ENCODE data around the gene TBXAS1. TPM values are rescaled to one million over a fixed set of nuclear protein-coding genes. Genes with fewer than 3 reads are reported as not detected.
A peak's percentile ranks its signal among the peaks of the same experiment; 100 is the strongest.

TBXAS1 gene
- total RNA-seq, 2 experiments from 2014 or later: 3.6 to 5.1 TPM

DNA sequence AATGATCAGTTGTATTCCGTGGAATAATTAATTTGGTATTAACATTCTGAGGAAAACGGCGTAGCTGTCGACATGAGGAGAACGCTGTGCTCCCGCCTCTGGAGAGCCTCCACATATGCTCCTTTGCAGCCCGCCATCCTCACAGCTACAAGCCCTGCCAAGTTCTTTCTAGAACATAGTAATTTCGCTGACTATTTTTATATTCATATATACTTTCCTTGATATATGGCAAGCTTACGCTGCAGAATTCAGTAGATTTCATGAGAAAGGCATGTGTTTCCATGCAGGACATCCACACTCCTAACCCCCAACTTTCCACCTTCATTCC, 45.2 kb downstream of the TBXAS1 start:
- Mint-ChIP-seq H3K4me3 (no peak overlapping the region), H3K36me3 (ENCODE audit: low read depth) (no peaks in the 10 kb centered on the region), H3K27me3 (no peaks in the 10 kb centered on the region), H3K9me3 (ENCODE audit: low read depth) (no peaks in the 10 kb centered on the region), H3K27ac (no peak overlapping the region), H3K4me1 (peaks cover 12% of the 10 kb centered on the region)
- POLR2A ChIA-PET: no interaction called here
- CTCF ChIA-PET: interaction anchor here (0.6 kb wide), 1 partner anchor 369 kb away, joined by 3 read pairs; no protein-coding TSS in a partner anchor
- ATAC-seq (no peak), DNase-seq (no peak)
- intact Hi-C loops (cut with DNase I, micrococcal nuclease): no loop called here

DNA sequence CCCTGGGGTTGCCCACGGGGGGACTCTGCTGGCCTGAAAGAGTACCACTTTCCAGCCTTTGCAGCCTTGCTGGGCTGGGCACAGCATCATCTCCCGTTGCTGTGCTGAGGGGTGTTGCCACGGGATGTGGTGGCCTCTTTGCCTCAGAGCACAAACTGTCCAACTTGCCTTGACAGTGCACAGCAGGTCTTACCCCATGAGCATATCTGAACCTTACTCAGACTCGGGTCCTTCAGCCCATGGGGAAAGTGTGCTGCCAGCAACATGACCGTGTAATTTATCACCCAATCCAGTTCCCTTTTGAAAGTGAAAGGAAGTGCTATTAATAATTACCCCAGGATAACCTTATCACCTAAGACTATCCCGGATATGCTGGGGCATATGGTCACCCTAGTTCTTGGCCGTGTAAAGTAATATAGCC, 46.8 kb downstream of the TBXAS1 start:
- Mint-ChIP-seq H3K9me3 (ENCODE audit: low read depth) (no peaks in the 10 kb centered on the region), H3K4me1 (peaks cover 8% of the 10 kb centered on the region), H3K36me3 (ENCODE audit: low read depth) (no peaks in the 10 kb centered on the region), H3K4me3 (no peak overlapping the region), H3K27ac (no peak overlapping the region), H3K27me3 (no peaks in the 10 kb centered on the region)
- ChIA-PET CTCF (no interaction called here), POLR2A (no interaction called here)
- ATAC-seq (no peak), DNase-seq (no peak)
- intact Hi-C loops (cut with DNase I, micrococcal nuclease): no loop called here

DNA sequence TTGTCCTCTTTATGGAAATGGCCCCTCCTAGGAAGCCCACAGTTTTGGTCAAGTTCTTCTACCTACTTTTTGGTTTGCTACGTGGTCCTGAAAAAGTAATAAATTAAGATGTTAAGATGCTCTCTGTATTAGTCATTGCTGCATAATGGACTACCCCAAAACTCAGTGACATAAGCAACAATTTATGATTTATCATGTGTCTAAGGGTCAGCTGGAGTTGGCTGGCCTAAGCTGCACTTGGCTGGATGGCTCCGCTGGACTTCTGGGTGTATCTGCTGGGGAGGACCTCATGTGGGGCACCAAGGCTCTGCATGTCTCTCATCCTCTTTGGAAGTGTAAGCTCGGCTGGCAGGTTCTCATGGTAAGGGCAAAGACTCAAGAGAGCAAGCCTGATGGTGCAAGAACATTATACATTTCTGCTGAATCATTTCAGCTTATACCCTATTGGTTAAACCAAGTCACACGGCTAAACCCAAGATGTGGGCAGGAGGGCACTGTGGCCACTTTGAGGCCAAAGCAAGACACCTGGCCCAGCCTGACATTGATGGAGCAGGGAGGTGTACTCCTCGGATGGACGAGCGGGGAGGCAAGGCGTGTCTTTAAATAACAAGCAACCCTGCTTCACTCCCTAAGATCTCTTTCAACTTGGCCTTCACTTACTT, 47.7 kb downstream of the TBXAS1 start:
- H3K27ac Mint-ChIP-seq: no peak overlapping the region
- H3K4me1 Mint-ChIP-seq: peaks cover 8% of the 10 kb centered on the region
- no peaks in the 10 kb centered on the region for H3K27me3 Mint-ChIP-seq
- ATAC-seq (no peak), DNase-seq (no peak)
- intact Hi-C loops (cut with DNase I, micrococcal nuclease): no loop called here
- H3K9me3 Mint-ChIP-seq (ENCODE audit: low read depth): no peaks in the 10 kb centered on the region
- H3K36me3 Mint-ChIP-seq (ENCODE audit: low read depth): no peaks in the 10 kb centered on the region
- no peak overlapping the region for H3K4me3 Mint-ChIP-seq
- CTCF ChIA-PET: no interaction called here
- POLR2A ChIA-PET: no interaction called here

DNA sequence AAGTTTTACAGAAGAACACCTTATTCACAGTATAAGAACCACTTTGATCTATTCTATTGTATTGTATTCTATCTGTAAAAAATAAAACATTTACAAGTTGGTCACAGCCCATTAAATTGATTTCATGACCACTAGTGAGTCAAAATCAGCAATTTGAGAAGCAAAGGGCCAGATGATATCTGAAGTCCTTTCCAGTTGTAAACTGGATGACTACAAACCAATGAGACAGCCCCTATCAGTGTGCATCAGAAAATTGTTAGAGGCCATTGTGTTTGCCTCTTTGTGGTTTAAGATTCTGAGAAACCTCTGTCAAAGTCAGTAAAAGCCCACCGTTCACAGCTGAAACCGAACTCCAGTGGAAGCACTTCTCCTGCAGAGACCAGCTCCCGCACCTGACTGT, 54.8 kb downstream of the TBXAS1 start:
- Mint-ChIP-seq H3K4me1 (no peaks in the 10 kb centered on the region), H3K27me3 (no peaks in the 10 kb centered on the region), H3K9me3 (ENCODE audit: low read depth) (no peaks in the 10 kb centered on the region), H3K27ac (no peak overlapping the region), H3K36me3 (ENCODE audit: low read depth) (no peaks in the 10 kb centered on the region), H3K4me3 (no peak overlapping the region)
- no peak for DNase-seq
- intact Hi-C loops (cut with DNase I, micrococcal nuclease): no loop called here
- POLR2A ChIA-PET: no interaction called here
- ATAC-seq: no peak
- CTCF ChIA-PET: interaction anchor here (1.1 kb wide), 1 partner anchor 9 kb away, joined by 3 read pairs; no protein-coding TSS in a partner anchor

DNA sequence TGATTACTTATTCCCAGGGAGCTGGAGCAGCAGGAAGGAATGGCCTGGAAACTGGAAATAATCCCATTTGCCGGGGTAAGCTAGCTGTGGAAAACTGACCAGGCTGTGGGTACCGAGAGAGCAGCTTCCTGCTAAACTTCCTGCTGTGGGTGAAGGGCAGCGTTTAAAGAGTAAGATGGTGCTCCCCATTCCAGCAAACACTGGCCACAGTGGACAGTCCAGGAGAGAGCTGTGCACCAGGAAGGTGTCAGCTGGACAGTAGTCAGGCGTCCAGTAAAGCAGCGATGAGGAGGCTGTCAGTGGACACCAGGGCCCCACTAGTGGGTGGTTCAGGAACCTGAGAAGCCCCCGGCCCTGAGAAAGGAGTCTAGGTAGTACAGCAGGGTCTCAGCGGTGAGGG, 55.4 kb downstream of the TBXAS1 start:
- no peaks in the 10 kb centered on the region for H3K9me3 Mint-ChIP-seq (ENCODE audit: low read depth)
- ChIA-PET POLR2A (no interaction called here), CTCF (no interaction called here)
- H3K27ac Mint-ChIP-seq: no peak overlapping the region
- intact Hi-C loops (cut with DNase I, micrococcal nuclease): no loop called here
- ATAC-seq (no peak), DNase-seq (no peak)
- no peaks in the 10 kb centered on the region for H3K4me1 Mint-ChIP-seq
- peaks cover 2% of the 10 kb centered on the region for H3K36me3 Mint-ChIP-seq (ENCODE audit: low read depth)
- no peak overlapping the region for H3K4me3 Mint-ChIP-seq
- H3K27me3 Mint-ChIP-seq: no peaks in the 10 kb centered on the region

DNA sequence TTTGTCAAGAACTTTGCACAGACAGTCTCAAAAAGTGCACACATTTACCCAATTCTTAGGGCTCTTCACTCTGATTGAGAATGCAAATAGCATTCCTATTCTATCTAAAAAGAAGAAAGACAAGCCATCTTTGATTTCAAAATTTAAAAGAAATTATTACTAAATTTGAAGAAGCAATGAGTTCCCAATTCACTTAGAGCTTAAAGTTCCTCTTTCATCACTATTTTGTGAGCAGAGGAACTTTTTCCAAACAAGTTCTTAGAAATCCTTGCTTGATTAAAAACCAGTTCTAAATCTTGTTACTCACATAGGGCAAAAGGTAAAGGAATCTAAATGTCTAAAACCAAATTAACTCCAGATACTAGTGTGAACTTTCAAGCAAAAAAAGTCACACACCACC, 56.4 kb downstream of the TBXAS1 start:
- ChIA-PET POLR2A (no interaction called here), CTCF (interaction anchor here (2.2 kb wide), 1 partner anchor 15 kb away, joined by 6 read pairs; no protein-coding TSS in a partner anchor)
- ATAC-seq (no peak), DNase-seq (no peak)
- Mint-ChIP-seq H3K9me3 (ENCODE audit: low read depth) (no peaks in the 10 kb centered on the region), H3K27me3 (no peaks in the 10 kb centered on the region), H3K4me3 (no peak overlapping the region), H3K4me1 (no peaks in the 10 kb centered on the region), H3K36me3 (ENCODE audit: low read depth) (peaks cover 2% of the 10 kb centered on the region), H3K27ac (no peak overlapping the region)
- intact Hi-C loops (cut with DNase I, micrococcal nuclease): no loop called here

DNA sequence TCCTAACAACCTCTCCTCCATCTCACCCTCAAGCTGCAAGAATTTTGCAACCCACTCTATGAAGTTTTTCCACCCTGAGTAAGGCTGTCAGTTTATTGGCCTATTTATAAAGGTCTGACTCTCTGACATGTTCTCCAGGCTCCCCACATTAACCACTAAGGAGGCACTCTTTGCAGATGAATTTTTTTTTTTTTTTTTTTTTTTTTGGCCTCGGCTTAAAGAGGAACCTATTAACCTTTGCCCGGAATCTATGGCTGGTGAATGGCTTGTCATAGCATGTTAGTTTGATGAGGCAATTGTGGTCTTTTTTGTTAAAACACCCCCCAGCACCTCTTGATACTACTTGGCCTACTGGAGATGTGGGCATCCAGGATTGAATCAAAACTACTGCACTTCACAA, 57.1 kb downstream of the TBXAS1 start:
- Mint-ChIP-seq H3K27ac (no peak overlapping the region), H3K4me3 (no peak overlapping the region), H3K4me1 (no peaks in the 10 kb centered on the region), H3K36me3 (ENCODE audit: low read depth) (peaks cover 2% of the 10 kb centered on the region), H3K27me3 (no peaks in the 10 kb centered on the region), H3K9me3 (ENCODE audit: low read depth) (no peaks in the 10 kb centered on the region)
- CTCF ChIA-PET: interaction anchor here (0.6 to 2.2 kb wide), 2 partner anchors 14 to 47 kb away, joined by 4 to 6 read pairs; no protein-coding TSS in a partner anchor
- POLR2A ChIA-PET: no interaction called here
- intact Hi-C loops (cut with DNase I, micrococcal nuclease): no loop called here
- ATAC-seq: peak; percentile 51
- no peak for DNase-seq

DNA sequence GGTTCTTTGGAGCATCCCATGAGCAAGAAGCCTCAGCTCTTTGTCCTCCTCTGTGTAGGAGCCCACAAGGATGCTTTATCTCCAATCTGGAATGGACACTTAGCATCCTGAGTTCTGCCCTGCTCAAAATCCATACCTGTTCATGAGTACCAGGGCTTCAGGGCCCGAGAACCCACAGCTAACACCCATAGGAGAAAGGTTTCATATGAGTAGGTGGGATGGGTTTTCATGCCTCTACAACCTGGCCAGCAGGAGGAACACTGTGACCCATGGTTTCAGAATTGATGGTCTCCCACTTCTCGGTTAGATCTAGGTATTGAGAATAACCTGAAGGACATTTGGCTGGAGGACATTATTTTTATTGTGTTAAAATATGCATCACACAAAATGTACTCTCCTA, 57.8 kb downstream of the TBXAS1 start:
- ChIA-PET POLR2A (no interaction called here), CTCF (interaction anchor here (1.1 to 2.2 kb wide), 2 partner anchors 13 to 30 kb away, joined by 3 to 6 read pairs; no protein-coding TSS in a partner anchor)
- Mint-ChIP-seq H3K4me3 (no peak overlapping the region), H3K27me3 (no peaks in the 10 kb centered on the region), H3K36me3 (ENCODE audit: low read depth) (peaks cover 2% of the 10 kb centered on the region), H3K4me1 (no peaks in the 10 kb centered on the region), H3K27ac (no peak overlapping the region), H3K9me3 (ENCODE audit: low read depth) (no peaks in the 10 kb centered on the region)
- intact Hi-C loops (cut with DNase I, micrococcal nuclease): no loop called here
- ATAC-seq (no peak), DNase-seq (no peak)

DNA sequence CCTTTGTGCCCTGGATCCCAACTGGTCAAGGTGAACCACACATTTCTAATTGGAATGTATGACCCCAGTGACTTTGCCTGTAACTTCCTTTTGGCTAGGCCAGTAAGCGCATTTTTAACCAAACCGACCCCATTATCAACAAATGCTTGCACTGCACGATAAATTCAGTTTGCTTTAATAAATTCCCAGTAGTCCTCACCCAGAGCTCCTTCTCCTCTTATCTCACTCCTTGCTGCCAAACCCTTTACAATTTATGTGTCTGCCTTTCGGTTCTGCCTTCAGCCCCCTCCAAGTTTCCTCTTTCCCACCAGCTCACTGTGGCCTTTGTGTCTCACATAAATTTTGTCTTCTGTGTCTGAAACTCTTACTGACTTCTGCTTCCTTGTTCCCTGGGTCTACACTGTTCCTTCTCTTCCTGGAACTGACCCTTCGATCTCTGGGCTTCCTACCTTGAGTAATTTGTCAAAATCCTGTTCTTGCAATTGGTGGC, 59.0 kb downstream of the TBXAS1 start:
- peaks cover 2% of the 10 kb centered on the region for H3K36me3 Mint-ChIP-seq (ENCODE audit: low read depth)
- ATAC-seq (no peak), DNase-seq (no peak)
- H3K27me3 Mint-ChIP-seq: no peaks in the 10 kb centered on the region
- H3K27ac Mint-ChIP-seq: no peak overlapping the region
- no peaks in the 10 kb centered on the region for H3K4me1 Mint-ChIP-seq
- intact Hi-C loops (cut with DNase I, micrococcal nuclease): no loop called here
- ChIA-PET POLR2A (no interaction called here), CTCF (interaction anchor here (1.1 to 1.2 kb wide), 2 partner anchors 29 to 118 kb away, joined by 3 read pairs; no protein-coding TSS in a partner anchor)
- no peak overlapping the region for H3K4me3 Mint-ChIP-seq
- H3K9me3 Mint-ChIP-seq (ENCODE audit: low read depth): no peaks in the 10 kb centered on the region

DNA sequence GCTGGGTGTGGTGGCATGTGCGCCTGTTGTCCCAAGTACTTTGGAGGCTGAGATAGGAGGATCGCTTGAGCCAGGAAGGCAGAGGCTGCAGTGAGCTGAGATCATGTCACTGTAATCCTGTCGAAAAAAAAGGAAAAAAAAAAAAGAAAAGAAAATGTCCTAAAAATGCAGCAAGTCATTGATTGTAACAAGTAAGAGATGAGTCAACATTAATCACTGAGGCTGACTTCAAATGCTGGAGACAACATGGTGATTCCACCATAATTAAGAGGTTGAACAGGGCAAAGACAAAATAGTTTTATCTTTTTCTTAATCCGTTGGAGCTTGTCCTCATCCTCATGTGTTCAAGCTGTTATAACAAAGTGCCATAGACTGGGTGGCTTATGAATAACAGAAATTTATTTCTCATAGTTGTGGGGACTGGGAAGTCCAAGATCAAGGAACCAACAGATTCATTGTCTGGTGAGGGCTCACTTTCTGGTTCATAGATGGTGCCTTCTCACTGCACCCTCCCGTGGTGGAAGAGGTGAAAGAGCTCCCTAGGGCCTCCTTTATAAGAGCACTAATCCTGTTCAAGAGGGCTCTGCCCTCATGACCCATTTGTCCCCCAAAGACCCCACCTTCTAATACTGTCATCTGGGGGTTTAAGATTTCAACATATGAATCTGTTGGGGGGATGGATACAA, 60.3 kb downstream of the TBXAS1 start:
- POLR2A ChIA-PET: no interaction called here
- no peaks in the 10 kb centered on the region for H3K9me3 Mint-ChIP-seq (ENCODE audit: low read depth)

DNA sequence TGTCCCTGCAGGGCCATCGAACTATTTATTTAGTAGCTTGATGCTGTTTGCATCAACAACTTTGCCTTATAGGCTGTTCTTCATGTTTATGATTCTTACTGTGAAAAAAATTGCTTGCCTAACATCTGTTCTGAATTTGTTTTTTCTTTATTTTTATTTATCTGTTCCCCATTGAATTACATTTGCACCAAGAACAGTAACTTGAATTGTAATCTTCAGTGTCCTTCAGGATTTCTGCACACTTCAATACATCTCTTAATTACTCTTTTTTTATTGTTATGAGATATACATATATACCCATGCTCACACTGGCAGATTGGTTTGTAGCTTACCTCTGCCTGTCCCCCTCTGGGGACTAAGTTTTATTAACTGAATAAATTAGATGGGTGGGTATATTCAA, 64.4 kb downstream of the TBXAS1 start:
- ChIA-PET CTCF (interaction anchor here (0.5 to 1.9 kb wide), 5 partner anchors 9 to 308 kb away, joined by 3 to 4 read pairs (median 3); no protein-coding TSS in a partner anchor), POLR2A (no interaction called here)
- intact Hi-C loops (cut with DNase I, micrococcal nuclease): no loop called here
- Mint-ChIP-seq H3K27ac (no peak overlapping the region), H3K9me3 (ENCODE audit: low read depth) (no peaks in the 10 kb centered on the region), H3K36me3 (ENCODE audit: low read depth) (peaks cover 2% of the 10 kb centered on the region), H3K4me3 (no peak overlapping the region), H3K27me3 (no peaks in the 10 kb centered on the region), H3K4me1 (no peaks in the 10 kb centered on the region)
- no peak for ATAC-seq
- no peak for DNase-seq

More for the DNA sequence above, 60.3 kb downstream of the TBXAS1 start:
- CTCF ChIA-PET: interaction anchor here (0.5 to 1.2 kb wide), 4 partner anchors 16 to 102 kb away, joined by 3 to 4 read pairs (median 3); no protein-coding TSS in a partner anchor
- ATAC-seq (peak; percentile 12), DNase-seq (no peak)
- intact Hi-C loops (cut with DNase I, micrococcal nuclease): no loop called here
- Mint-ChIP-seq H3K4me1 (no peaks in the 10 kb centered on the region), H3K36me3 (ENCODE audit: low read depth) (peaks cover 2% of the 10 kb centered on the region), H3K27me3 (no peaks in the 10 kb centered on the region), H3K4me3 (no peak overlapping the region), H3K27ac (no peak overlapping the region)

DNA sequence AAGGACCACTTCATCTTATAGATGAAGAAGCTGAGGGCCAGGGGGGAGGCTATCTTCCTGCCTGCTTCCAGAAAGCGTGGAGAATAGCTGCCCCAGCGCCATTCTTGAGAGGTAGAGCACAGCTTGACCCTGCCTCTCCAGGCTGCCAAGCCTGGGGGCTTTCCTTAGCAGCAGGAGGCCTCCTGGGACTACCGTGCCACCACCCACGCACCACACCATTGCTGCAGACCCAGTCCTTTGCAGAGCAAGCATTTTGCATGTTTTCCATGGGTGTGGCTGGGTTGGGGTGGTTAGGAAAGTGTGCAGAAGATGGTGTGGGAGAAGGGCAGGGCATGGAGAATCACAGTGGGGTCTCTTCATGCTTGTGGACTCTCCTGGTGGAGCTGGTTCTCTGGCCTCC, 64.9 kb downstream of the TBXAS1 start:
- Mint-ChIP-seq H3K4me3 (no peak overlapping the region), H3K4me1 (no peaks in the 10 kb centered on the region), H3K36me3 (ENCODE audit: low read depth) (peaks cover 2% of the 10 kb centered on the region), H3K27me3 (no peaks in the 10 kb centered on the region), H3K9me3 (ENCODE audit: low read depth) (no peaks in the 10 kb centered on the region), H3K27ac (no peak overlapping the region)
- no peak for ATAC-seq
- CTCF ChIA-PET: interaction anchor here (1.1 to 1.9 kb wide), 2 partner anchors 8 to 247 kb away, joined by 3 to 4 read pairs; no protein-coding TSS in a partner anchor
- DNase-seq: no peak
- intact Hi-C loops (cut with DNase I, micrococcal nuclease): no loop called here
- POLR2A ChIA-PET: no interaction called here

Measured in activated CD4-positive, alpha-beta T cell treated with anti-CD3 and anti-CD28 coated beads for 36 hours (primary cell).